H1 (cell line): ENCODE results near the gene ANKH. TPM values are rescaled to one million over a fixed set of nuclear protein-coding genes. Genes with fewer than 3 reads are reported as not detected.

ENCODE experiments used
- CTCF ChIA-PET: fragments of 300-600 bp; sonication (Branson Sonifier 250); formaldehyde crosslinking; loops from one replicate; lab custom pipeline; 2021; ENCODE audit not compliant: partially characterized antibody; lab: Charles Lee
- POLR2A ChIA-PET: fragments of 300-600 bp; sonication (Branson Sonifier 250); formaldehyde crosslinking; loops from one replicate; lab custom pipeline; 2021; ENCODE audit warnings: inconsistent platforms; ENCODE audit not compliant: partially characterized antibody; lab: Charles Lee
- DNase-seq, 2 experiments: peaks; one replicate each; pipeline versions ENCODE4 v3.0.0 to v3.0.0-alpha.2; 2010 to 2022; ENCODE audit warnings: low spot score in 2 of 2, low read depth in 1 of 2, mixed read lengths in 1 of 2
- FAIRE-seq: peaks from 2 replicates; lab custom pipeline; 2011; peaks lifted over from hg19 to GRCh38; lab: Jason Lieb, UNC
- H2AFZ ChIP-seq: 2 replicates; pipeline ENCODE4 v1.8.1; 2012; ENCODE audit warnings: low read length, inconsistent platforms
- H2AK5ac ChIP-seq: 2 replicates; pipeline ENCODE4 v1.6.1; 2013; ENCODE audit warnings: low read depth, low read length
- H2BK120ac ChIP-seq: replicated peaks from 2 replicates; pipeline ENCODE3; 2013; ENCODE audit warnings: low read depth, low read length, inconsistent platforms
- H2BK12ac ChIP-seq: 2 replicates; pipeline ENCODE4 v1.6.1; 2013; ENCODE audit warnings: low read depth, low read length
- H2BK15ac ChIP-seq: 2 replicates; pipeline ENCODE4 v1.6.1; 2013; ENCODE audit warnings: low read length
- H2BK20ac ChIP-seq: 2 replicates; pipeline ENCODE4 v1.6.1; 2013; ENCODE audit warnings: low read length
- H2BK5ac ChIP-seq: 2 replicates; pipeline ENCODE4 v1.6.1; 2013; ENCODE audit warnings: low read depth, low read length
- H3K14ac ChIP-seq: 2 replicates; pipeline ENCODE4 v1.6.1; 2013; ENCODE audit warnings: inconsistent platforms; ENCODE audit not compliant: insufficient read length
- H3K18ac ChIP-seq: 2 replicates; pipeline ENCODE4 v1.6.1; 2013; ENCODE audit warnings: low read length; ENCODE audit errors: extremely low read depth
- H3K23ac ChIP-seq: 2 replicates; pipeline ENCODE4 v1.6.1; 2013; ENCODE audit warnings: inconsistent platforms; ENCODE audit not compliant: insufficient read length
- H3K23me2 ChIP-seq: 2 replicates; pipeline ENCODE4 v1.6.1; 2013; ENCODE audit warnings: low read depth, low read length
- H3K27ac ChIP-seq: 2 replicates; pipeline ENCODE4 v1.6.1; 2011; ENCODE audit warnings: low read depth, low read length, inconsistent platforms
- H3K27me3 ChIP-seq, 4 experiments: replicated peaks in 1 of 4; 1 replicate in 1 of 4; 2 replicates in 3 of 4; pipeline versions ENCODE4 v1.6.1 to v1.8.1; 2011 to 2013; ENCODE audit warnings: low read length in 3 of 4, mild to moderate bottlenecking in 3 of 4, inconsistent platforms in 2 of 4, mixed read lengths in 2 of 4, moderate library complexity in 1 of 4; ENCODE audit not compliant: control insufficient read depth in 3 of 4, insufficient read depth in 3 of 4; ENCODE audit errors: extremely low read depth in 1 of 4
- H3K36me3 ChIP-seq, 4 experiments: 2 replicates each; pipeline versions ENCODE4 v1.6.1 to v1.8.1; 2011 to 2013; ENCODE audit warnings: mild to moderate bottlenecking in 4 of 4, low read length in 3 of 4, moderate library complexity in 2 of 4, control low read depth in 1 of 4, inconsistent platforms in 1 of 4; ENCODE audit not compliant: insufficient read depth in 4 of 4, control insufficient read depth in 2 of 4
- H3K4ac ChIP-seq: replicated peaks from 2 replicates; pipeline ENCODE3; 2013; ENCODE audit warnings: low read length, low read depth, mixed read lengths, inconsistent platforms; ENCODE audit not compliant: insufficient read length
- H3K4me1 ChIP-seq, 4 experiments: replicated peaks in 1 of 4; 1 replicate in 1 of 4; 2 replicates in 3 of 4; pipeline versions ENCODE4 v1.6.1 to v1.8.1; 2011 to 2013; ENCODE audit warnings: low read length in 3 of 4, inconsistent platforms in 2 of 4, mixed read lengths in 1 of 4; ENCODE audit not compliant: insufficient read depth in 4 of 4, control insufficient read depth in 3 of 4
- H3K4me2 ChIP-seq, 2 experiments: 2 replicates each; pipeline versions ENCODE4 v1.6.1 to v1.8.1; 2011 to 2013; ENCODE audit warnings: low read depth in 2 of 2, low read length in 2 of 2, control low read depth in 1 of 2, inconsistent platforms in 1 of 2, mild to moderate bottlenecking in 1 of 2; ENCODE audit not compliant: insufficient read depth in 1 of 2
- H3K4me3 ChIP-seq, 4 experiments: fragments of 200-600, 300-600 bp in 1 of 4; sonication (generic), shearing (Covaris generic), sonication (Bioruptor Twin) in 1 of 4; 2 replicates each; pipeline versions ENCODE4 v1.5.1 to v1.8.1; 2011 to 2016; ENCODE audit warnings: low read length in 4 of 4, low read depth in 3 of 4, control low read depth in 2 of 4, inconsistent platforms in 2 of 4, mild to moderate bottlenecking in 2 of 4, mixed read lengths in 1 of 4, moderate library complexity in 1 of 4; ENCODE audit not compliant: insufficient read depth in 2 of 4; ENCODE audit errors: extremely low read depth in 1 of 4
- H3K56ac ChIP-seq: replicated peaks from 2 replicates; pipeline ENCODE3; 2013; ENCODE audit warnings: low read depth, mild to moderate bottlenecking, mixed read lengths, low read length, inconsistent platforms; ENCODE audit not compliant: insufficient read length
- H3K79me1 ChIP-seq: 2 replicates; pipeline ENCODE4 v1.6.1; 2013; ENCODE audit warnings: low read depth, low read length, control low read depth
- H3K79me2 ChIP-seq, 2 experiments: 2 replicates each; pipeline versions ENCODE4 v1.6.1 to v1.8.1; 2012 to 2013; ENCODE audit warnings: low read length in 2 of 2, mild to moderate bottlenecking in 2 of 2, inconsistent platforms in 1 of 2; ENCODE audit not compliant: insufficient read depth in 2 of 2, control insufficient read depth in 1 of 2
- H3K9ac ChIP-seq, 4 experiments: replicated peaks in 1 of 4; 1 replicate in 1 of 4; 2 replicates in 3 of 4; pipeline versions ENCODE4 v1.6.1 to v1.8.1; 2011 to 2013; ENCODE audit warnings: low read depth in 3 of 4, low read length in 3 of 4, control low read depth in 2 of 4, mild to moderate bottlenecking in 2 of 4, moderate library complexity in 2 of 4, inconsistent platforms in 1 of 4; ENCODE audit errors: extremely low read depth in 1 of 4
- H3K9me3 ChIP-seq, 2 experiments: 2 replicates each; pipeline versions ENCODE4 v1.6.1 to v1.8.1; 2012 to 2013; ENCODE audit warnings: mild to moderate bottlenecking in 2 of 2, moderate library complexity in 2 of 2, control low read depth in 1 of 2, inconsistent platforms in 1 of 2, low read depth in 1 of 2, low read length in 1 of 2, mixed read lengths in 1 of 2; ENCODE audit not compliant: insufficient read depth in 2 of 2
- H4K20me1 ChIP-seq, 2 experiments: replicated peaks in 1 of 2; 2 replicates each; pipeline versions ENCODE3 to v1.8.1; 2011 to 2013; ENCODE audit warnings: inconsistent platforms in 2 of 2, low read length in 2 of 2, mild to moderate bottlenecking in 1 of 2; ENCODE audit not compliant: insufficient read depth in 2 of 2, control insufficient read depth in 1 of 2
- H4K5ac ChIP-seq: 2 replicates; pipeline ENCODE4 v1.6.1; 2013; ENCODE audit warnings: low read length, low read depth, mixed read lengths, inconsistent platforms; ENCODE audit not compliant: insufficient read length
- H4K8ac ChIP-seq: 2 replicates; pipeline ENCODE4 v1.8.0; 2013; ENCODE audit warnings: mild to moderate bottlenecking, moderate library complexity, low read length, inconsistent platforms; ENCODE audit not compliant: insufficient read depth; ENCODE audit errors: extremely low read depth
- H4K91ac ChIP-seq: replicated peaks from 2 replicates; pipeline ENCODE3; 2013; ENCODE audit warnings: low read length, mixed read lengths, inconsistent platforms; ENCODE audit not compliant: insufficient read length
- BRCA1 ChIP-seq: IDR thresholded peaks from 2 replicates; pipeline ENCODE4 v1.6.1; 2012; ENCODE audit warnings: low read depth, low read length, improper control_type of control experiment
- CBX8 ChIP-seq: fragments of 300-800, 300-1000 bp; sonication (generic); IDR thresholded peaks from 2 replicates; pipeline ENCODE4 v1.7.1; 2016; ENCODE audit warnings: low read depth, low read length, borderline replicate concordance
- EZH2 ChIP-seq: fragments of 200-600 bp; sonication (generic); IDR thresholded peaks from 2 replicates; pipeline ENCODE4 v1.7.1; 2012; ENCODE audit warnings: low read depth, mild to moderate bottlenecking, moderate library complexity, low read length, inconsistent platforms; ENCODE audit not compliant: severe bottlenecking
- GTF2F1 ChIP-seq: IDR thresholded peaks from 2 replicates; pipeline ENCODE4 v1.6.1; 2012; ENCODE audit warnings: low read depth, low read length, improper control_type of control experiment, borderline replicate concordance
- HDAC2 ChIP-seq, 2 experiments: fragments of 300-600 bp in 1 of 2; sonication (generic) in 1 of 2; IDR thresholded peaks; 2 replicates each; pipeline ENCODE4 v1.6.1; 2011 to 2012; ENCODE audit warnings: low read depth in 2 of 2, low read length in 2 of 2, mild to moderate bottlenecking in 2 of 2, moderate library complexity in 2 of 2, borderline replicate concordance in 1 of 2, inconsistent platforms in 1 of 2
- SIX5 ChIP-seq: IDR thresholded peaks from 2 replicates; pipeline ENCODE4 v1.6.1; 2011; ENCODE audit warnings: mild to moderate bottlenecking, low read depth, low read length
- SP1 ChIP-seq: IDR thresholded peaks from 2 replicates; pipeline ENCODE4 v1.6.1; 2011; ENCODE audit warnings: low read depth, low read length
- YY1 ChIP-seq: IDR thresholded peaks from 2 replicates; pipeline ENCODE4 v1.6.1; 2011; ENCODE audit warnings: low read depth, mild to moderate bottlenecking, low read length
- WGBS, 2 experiments: shearing (Covaris generic) in 1 of 2; methylation state at CpG; one replicate each; pipeline versions ENCODE4 v1.1.6 to v1.1.7; 2013 to 2015; ENCODE audit warnings: low lambda C conversion rate in 2 of 2, mixed read lengths in 2 of 2, inconsistent platforms in 1 of 2, low coverage in 1 of 2, missing lambda C conversion rate in 1 of 2; ENCODE audit not compliant: insufficient replicate concordance in 2 of 2, insufficient coverage in 1 of 2, insufficient read length in 1 of 2; ENCODE audit errors: extremely low coverage in 1 of 2, missing lambda C conversion rate in 1 of 2; 5-methylcytosine and 5-hydroxymethylcytosine counted together
- polyA plus RNA-seq, 7 experiments: library from polyadenylated mRNA; depleted of rRNA in 3 of 7; stranded (reverse) in 5 of 7; unstranded in 2 of 7; fragments of >200 nt in 5 of 7; fragments of 200-250 nt in 2 of 7; gene quantifications; 1 replicate in 5 of 7; 2 replicates in 1 of 7; 4 replicates in 1 of 7; pipeline versions ENCODE4 v1.2.1 to v1.2.3, GENCODE V29; 2011 to 2013; ENCODE audit warnings: missing spikeins in 2 of 7, mixed read lengths in 2 of 7
- total RNA-seq: library from RNA; stranded (reverse); fragmentation: NEBNext Ultra II Directional; extraction: Animal tissue kit (Norgen Biotek cat#: 25700); gene quantifications from 2 replicates; pipeline ENCODE4 v1.2.1, GENCODE V29; 2021
- TF ChIP-seq, protein P1 (sequence below), 3 experiments: IDR thresholded peaks; 1 replicate in 2 of 3; 2 replicates in 1 of 3; pipeline versions ENCODE4 v1.5.1 to v1.6.1; 2011; ENCODE audit warnings: low read length in 3 of 3, mild to moderate bottlenecking in 3 of 3, inconsistent platforms in 2 of 3, low read depth in 1 of 3, moderate library complexity in 1 of 3; ENCODE audit not compliant: insufficient read depth in 1 of 3; ENCODE audit errors: control extremely low read depth in 1 of 3

ANKH gene
- total and polyA plus RNA-seq, 2 of the 8 experiments (the other 6 are each of a cell fraction or from before 2014, with no cell fraction given): 5.3 to 13.0 TPM

DNA sequence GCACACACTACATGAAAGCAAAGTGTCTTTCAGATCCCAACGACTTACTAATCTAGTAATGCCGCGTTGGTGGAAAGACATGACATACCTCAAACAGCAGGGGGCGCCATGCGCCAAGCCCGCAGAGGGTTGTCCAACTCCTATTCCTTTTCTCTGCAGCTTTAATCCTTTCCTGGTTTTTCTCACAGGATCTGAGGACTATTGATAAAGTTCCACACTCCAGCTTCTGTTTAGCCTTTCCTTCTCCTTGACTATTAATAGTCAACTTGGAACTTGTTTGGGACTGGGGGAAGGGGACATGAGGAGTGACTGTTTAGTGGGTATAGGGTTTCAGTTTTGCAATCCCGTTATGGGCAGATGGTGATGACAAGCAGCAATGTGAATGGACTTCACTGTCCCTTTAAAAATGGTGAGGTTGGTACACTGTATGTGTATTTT, 144.1 kb downstream of the ANKH start:
- H3K56ac ChIP-seq: no peak overlapping the region
- H3K79me2 ChIP-seq: no peaks in the 10 kb centered on the region
- H3K9me3 ChIP-seq: no peaks in the 10 kb centered on the region
- no peaks in the 10 kb centered on the region for H3K36me3 ChIP-seq
- no peak overlapping the region for H3K27ac ChIP-seq
- H3K23me2 ChIP-seq: 0 out of 2 replicates have a peak, but pooled peaks cover 3% of the 10 kb centered on the region
- WGBS, 2 experiments: 16% methylated on average over 7 of the region's 7 CpGs; no CpG with 5 or more reads in 1 of the 2 experiments
- peak overlapping the region; percentile 91; the same call in 1 of the 2 replicates for H3K18ac ChIP-seq
- no peaks in the 10 kb centered on the region for H3K79me1 ChIP-seq
- ChIA-PET POLR2A (interaction anchor here (0.8 to 1.7 kb wide), 2 partner anchors 145 to 287 kb away, joined by 4 to 5 read pairs; no protein-coding TSS in a partner anchor), CTCF (interaction anchor here (0.6 to 5.3 kb wide), 50 partner anchors 9 to 509 kb away, joined by 3 to 93 read pairs (median 5); partner anchors contain the start of gene ANKH)
- H2BK5ac ChIP-seq: peak overlapping the region; percentile 95; the same call in 1 of the 2 replicates
- no peak overlapping the region for H3K4ac ChIP-seq
- H3K9ac ChIP-seq: no peak overlapping the region
- H2AK5ac ChIP-seq: no peak overlapping the region
- peak overlapping the region in 1 of 4 experiments; percentile 26; a peak in 1 of 8 replicates for H3K4me3 ChIP-seq
- no peak overlapping the region; the same call in 1 of the 2 replicates for H2BK15ac ChIP-seq
- H4K5ac ChIP-seq: no peak overlapping the region
- H4K8ac ChIP-seq: no peak overlapping the region
- H4K91ac ChIP-seq: no peak overlapping the region
- H2BK20ac ChIP-seq: peak overlapping the region; percentile 99; the same call in 1 of the 2 replicates
- no peak overlapping the region for H3K23ac ChIP-seq
- no peak overlapping the region for H2BK120ac ChIP-seq
- no peaks in the 10 kb centered on the region for H4K20me1 ChIP-seq
- 0 out of 7 replicates have a peak, but pooled peaks cover 0 to 2% (median 0%) of the 10 kb centered on the region in 4 experiments for H3K27me3 ChIP-seq
- H3K4me1 ChIP-seq: peaks cover 8 to 22% (median 17%) of the 10 kb centered on the region in 4 experiments
- H3K14ac ChIP-seq: no peak overlapping the region
- H3K4me2 ChIP-seq: peak overlapping the region; percentile 56 to 81; a peak in 1 of 4 replicates
- DNase-seq: peak; percentile 47 to 89
- peak; percentile 83 for FAIRE-seq
- H2BK12ac ChIP-seq: peak overlapping the region; percentile 89
- no peak overlapping the region for H2AFZ ChIP-seq
- TF ChIP-seq HDAC2 (IDR thresholded peaks at IDR 0.05; ENCODE audit: borderline replicate concordance in 1 of 2, low read depth in 2 of 2, low read length in 2 of 2) (no peak), CBX8 (no peak), SP1 (peak; percentile 80; the same call in 1 of the 2 replicates), EZH2 (no peak), BRCA1 (no peak), SIX5 (no peak), GTF2F1 (peak; percentile 21; the same call in 1 of the 2 replicates), YY1 (0 out of 2 replicates have a peak, but pooled peaks have one; percentile 21)
- TF ChIP-seq, protein P1, sequence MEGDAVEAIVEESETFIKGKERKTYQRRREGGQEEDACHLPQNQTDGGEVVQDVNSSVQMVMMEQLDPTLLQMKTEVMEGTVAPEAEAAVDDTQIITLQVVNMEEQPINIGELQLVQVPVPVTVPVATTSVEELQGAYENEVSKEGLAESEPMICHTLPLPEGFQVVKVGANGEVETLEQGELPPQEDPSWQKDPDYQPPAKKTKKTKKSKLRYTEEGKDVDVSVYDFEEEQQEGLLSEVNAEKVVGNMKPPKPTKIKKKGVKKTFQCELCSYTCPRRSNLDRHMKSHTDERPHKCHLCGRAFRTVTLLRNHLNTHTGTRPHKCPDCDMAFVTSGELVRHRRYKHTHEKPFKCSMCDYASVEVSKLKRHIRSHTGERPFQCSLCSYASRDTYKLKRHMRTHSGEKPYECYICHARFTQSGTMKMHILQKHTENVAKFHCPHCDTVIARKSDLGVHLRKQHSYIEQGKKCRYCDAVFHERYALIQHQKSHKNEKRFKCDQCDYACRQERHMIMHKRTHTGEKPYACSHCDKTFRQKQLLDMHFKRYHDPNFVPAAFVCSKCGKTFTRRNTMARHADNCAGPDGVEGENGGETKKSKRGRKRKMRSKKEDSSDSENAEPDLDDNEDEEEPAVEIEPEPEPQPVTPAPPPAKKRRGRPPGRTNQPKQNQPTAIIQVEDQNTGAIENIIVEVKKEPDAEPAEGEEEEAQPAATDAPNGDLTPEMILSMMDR (IDR thresholded peaks at IDR 0.05; ENCODE audit: control extremely low read depth in 1 of 3, insufficient read depth in 1 of 3, low read depth in 1 of 3, low read length in 3 of 3): peak; percentile 81 to 83 (median 82)
